HEK293 (cell line): ENCODE measurements around the gene POLL.

Experiments
- BCL11A ChIP-seq: fragments of 450-650 bp; formaldehyde crosslinking; IDR thresholded peaks from 2 replicates; pipeline ENCODE4 v1.5.1; 2016; ENCODE audit warnings: low read depth, missing biosample characterization, missing genetic modification characterization
- ZNF777 ChIP-seq: fragments of 450-650 bp; formaldehyde crosslinking; IDR thresholded peaks from 2 replicates; pipeline ENCODE4 v1.5.1; 2017; ENCODE audit warnings: missing biosample characterization, missing genetic modification characterization, borderline replicate concordance
- ZNF791 ChIP-seq: fragments of 450-650 bp; formaldehyde crosslinking; IDR thresholded peaks from 2 replicates; pipeline ENCODE4 v1.5.1; 2016; ENCODE audit warnings: missing biosample characterization, missing genetic modification characterization
- TF ChIP-seq, protein P1 (sequence below): fragments of 450-650 bp; formaldehyde crosslinking; IDR thresholded peaks from 2 replicates; pipeline ENCODE4 v1.5.1; 2016; ENCODE audit warnings: missing biosample characterization, missing genetic modification characterization
- TF ChIP-seq, protein P2 (sequence below): fragments of 450-650 bp; formaldehyde crosslinking; IDR thresholded peaks from 2 replicates; pipeline ENCODE4 v1.5.1; 2017; ENCODE audit warnings: missing biosample characterization, missing genetic modification characterization
- TF ChIP-seq, protein P3 (sequence below): fragments of 450-650 bp; formaldehyde crosslinking; IDR thresholded peaks from 2 replicates; pipeline ENCODE4 v1.5.1; 2016; ENCODE audit warnings: missing biosample characterization, missing genetic modification characterization
- TF ChIP-seq, protein P4 (sequence below): fragments of 450-650 bp; formaldehyde crosslinking; conservative IDR thresholded peaks from 2 replicates; pipeline ENCODE4 v1.5.1; 2016; ENCODE audit warnings: low read depth, missing biosample characterization, missing genetic modification characterization
- TF ChIP-seq, protein P5 (sequence below): fragments of 450-650 bp; formaldehyde crosslinking; IDR thresholded peaks from 2 replicates; pipeline ENCODE4 v1.5.1; 2016; ENCODE audit warnings: missing biosample characterization, missing genetic modification characterization, low read depth

DNA sequence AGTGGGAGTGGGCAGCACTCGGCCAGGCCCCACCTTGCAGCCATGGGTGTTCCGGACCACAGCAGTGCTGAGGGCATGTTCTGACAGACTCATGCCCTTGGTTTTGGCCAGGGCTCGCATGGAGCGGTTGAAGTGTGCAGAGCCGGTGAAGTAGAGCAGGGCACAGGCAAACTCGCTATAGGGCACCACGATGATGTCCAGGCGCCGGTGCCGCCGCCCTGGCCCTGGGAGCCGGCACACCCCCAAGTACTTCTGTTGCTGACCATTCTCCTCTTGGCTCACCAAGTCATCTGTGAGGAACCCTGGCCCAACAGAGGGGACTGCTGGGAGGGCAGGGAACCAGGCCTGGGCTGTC lies 8.6 kb downstream of the POLL start:
- TF ChIP-seq, protein P1, sequence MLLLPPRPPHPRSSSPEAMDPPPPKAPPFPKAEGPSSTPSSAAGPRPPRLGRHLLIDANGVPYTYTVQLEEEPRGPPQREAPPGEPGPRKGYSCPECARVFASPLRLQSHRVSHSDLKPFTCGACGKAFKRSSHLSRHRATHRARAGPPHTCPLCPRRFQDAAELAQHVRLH (tag by site-specific recombination), result no peak
- TF ChIP-seq, protein P2, sequence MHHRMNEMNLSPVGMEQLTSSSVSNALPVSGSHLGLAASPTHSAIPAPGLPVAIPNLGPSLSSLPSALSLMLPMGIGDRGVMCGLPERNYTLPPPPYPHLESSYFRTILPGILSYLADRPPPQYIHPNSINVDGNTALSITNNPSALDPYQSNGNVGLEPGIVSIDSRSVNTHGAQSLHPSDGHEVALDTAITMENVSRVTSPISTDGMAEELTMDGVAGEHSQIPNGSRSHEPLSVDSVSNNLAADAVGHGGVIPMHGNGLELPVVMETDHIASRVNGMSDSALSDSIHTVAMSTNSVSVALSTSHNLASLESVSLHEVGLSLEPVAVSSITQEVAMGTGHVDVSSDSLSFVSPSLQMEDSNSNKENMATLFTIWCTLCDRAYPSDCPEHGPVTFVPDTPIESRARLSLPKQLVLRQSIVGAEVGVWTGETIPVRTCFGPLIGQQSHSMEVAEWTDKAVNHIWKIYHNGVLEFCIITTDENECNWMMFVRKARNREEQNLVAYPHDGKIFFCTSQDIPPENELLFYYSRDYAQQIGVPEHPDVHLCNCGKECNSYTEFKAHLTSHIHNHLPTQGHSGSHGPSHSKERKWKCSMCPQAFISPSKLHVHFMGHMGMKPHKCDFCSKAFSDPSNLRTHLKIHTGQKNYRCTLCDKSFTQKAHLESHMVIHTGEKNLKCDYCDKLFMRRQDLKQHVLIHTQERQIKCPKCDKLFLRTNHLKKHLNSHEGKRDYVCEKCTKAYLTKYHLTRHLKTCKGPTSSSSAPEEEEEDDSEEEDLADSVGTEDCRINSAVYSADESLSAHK (tag by site-specific recombination), result no peak
- TF ChIP-seq ZNF791 (no peak), ZNF777 (tag by site-specific recombination) (no peak), BCL11A (tag by site-specific recombination) (no peak)
- TF ChIP-seq, protein P3, sequence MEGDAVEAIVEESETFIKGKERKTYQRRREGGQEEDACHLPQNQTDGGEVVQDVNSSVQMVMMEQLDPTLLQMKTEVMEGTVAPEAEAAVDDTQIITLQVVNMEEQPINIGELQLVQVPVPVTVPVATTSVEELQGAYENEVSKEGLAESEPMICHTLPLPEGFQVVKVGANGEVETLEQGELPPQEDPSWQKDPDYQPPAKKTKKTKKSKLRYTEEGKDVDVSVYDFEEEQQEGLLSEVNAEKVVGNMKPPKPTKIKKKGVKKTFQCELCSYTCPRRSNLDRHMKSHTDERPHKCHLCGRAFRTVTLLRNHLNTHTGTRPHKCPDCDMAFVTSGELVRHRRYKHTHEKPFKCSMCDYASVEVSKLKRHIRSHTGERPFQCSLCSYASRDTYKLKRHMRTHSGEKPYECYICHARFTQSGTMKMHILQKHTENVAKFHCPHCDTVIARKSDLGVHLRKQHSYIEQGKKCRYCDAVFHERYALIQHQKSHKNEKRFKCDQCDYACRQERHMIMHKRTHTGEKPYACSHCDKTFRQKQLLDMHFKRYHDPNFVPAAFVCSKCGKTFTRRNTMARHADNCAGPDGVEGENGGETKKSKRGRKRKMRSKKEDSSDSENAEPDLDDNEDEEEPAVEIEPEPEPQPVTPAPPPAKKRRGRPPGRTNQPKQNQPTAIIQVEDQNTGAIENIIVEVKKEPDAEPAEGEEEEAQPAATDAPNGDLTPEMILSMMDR (tag by site-specific recombination), result no peak
- TF ChIP-seq, protein P4, sequence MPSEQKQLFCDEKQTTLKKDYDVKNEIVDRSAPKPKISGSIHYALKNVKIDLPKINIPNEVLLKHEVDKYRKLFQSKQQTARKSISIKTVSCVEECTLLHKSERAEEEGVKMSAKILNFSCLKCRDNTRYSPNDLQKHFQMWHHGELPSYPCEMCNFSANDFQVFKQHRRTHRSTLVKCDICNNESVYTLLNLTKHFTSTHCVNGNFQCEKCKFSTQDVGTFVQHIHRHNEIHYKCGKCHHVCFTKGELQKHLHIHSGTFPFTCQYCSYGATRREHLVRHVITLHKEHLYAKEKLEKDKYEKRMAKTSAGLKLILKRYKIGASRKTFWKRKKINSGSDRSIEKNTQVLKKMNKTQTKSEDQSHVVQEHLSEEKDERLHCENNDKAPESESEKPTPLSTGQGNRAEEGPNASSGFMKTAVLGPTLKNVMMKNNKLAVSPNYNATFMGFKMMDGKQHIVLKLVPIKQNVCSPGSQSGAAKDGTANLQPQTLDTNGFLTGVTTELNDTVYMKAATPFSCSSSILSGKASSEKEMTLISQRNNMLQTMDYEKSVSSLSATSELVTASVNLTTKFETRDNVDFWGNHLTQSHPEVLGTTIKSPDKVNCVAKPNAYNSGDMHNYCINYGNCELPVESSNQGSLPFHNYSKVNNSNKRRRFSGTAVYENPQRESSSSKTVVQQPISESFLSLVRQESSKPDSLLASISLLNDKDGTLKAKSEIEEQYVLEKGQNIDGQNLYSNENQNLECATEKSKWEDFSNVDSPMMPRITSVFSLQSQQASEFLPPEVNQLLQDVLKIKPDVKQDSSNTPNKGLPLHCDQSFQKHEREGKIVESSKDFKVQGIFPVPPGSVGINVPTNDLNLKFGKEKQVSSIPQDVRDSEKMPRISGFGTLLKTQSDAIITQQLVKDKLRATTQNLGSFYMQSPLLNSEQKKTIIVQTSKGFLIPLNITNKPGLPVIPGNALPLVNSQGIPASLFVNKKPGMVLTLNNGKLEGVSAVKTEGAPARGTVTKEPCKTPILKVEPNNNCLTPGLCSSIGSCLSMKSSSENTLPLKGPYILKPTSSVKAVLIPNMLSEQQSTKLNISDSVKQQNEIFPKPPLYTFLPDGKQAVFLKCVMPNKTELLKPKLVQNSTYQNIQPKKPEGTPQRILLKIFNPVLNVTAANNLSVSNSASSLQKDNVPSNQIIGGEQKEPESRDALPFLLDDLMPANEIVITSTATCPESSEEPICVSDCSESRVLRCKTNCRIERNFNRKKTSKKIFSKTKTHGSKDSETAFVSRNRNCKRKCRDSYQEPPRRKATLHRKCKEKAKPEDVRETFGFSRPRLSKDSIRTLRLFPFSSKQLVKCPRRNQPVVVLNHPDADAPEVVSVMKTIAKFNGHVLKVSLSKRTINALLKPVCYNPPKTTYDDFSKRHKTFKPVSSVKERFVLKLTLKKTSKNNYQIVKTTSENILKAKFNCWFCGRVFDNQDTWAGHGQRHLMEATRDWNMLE (tag by site-specific recombination), result no peak
- TF ChIP-seq, protein P5, sequence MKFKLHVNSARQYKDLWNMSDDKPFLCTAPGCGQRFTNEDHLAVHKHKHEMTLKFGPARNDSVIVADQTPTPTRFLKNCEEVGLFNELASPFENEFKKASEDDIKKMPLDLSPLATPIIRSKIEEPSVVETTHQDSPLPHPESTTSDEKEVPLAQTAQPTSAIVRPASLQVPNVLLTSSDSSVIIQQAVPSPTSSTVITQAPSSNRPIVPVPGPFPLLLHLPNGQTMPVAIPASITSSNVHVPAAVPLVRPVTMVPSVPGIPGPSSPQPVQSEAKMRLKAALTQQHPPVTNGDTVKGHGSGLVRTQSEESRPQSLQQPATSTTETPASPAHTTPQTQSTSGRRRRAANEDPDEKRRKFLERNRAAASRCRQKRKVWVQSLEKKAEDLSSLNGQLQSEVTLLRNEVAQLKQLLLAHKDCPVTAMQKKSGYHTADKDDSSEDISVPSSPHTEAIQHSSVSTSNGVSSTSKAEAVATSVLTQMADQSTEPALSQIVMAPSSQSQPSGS, result no peak
